HepG2 (cell line): ENCODE measurements around the gene ASXL1. TPM values are rescaled to one million over a fixed set of nuclear protein-coding genes. Genes with fewer than 3 reads are reported as not detected.

Experiments used
- DMAP1 ChIP-seq: IDR thresholded peaks from 2 replicates; pipeline ENCODE4 v1.6.1; 2016
- GATA4 ChIP-seq: sonication (generic); IDR thresholded peaks from 2 replicates; pipeline ENCODE4 v1.6.1; 2016; ENCODE audit warnings: antibody characterized with exemption, low read depth, borderline replicate concordance
- GLI4 ChIP-seq: sonication (generic); formaldehyde crosslinking; IDR thresholded peaks from 2 replicates; pipeline ENCODE4 v1.5.1; 2020; ENCODE audit warnings: missing genetic modification reagents, mild to moderate bottlenecking, moderate library complexity, borderline replicate concordance
- KLF13 ChIP-seq: sonication (generic); formaldehyde crosslinking; IDR thresholded peaks from 2 replicates; pipeline ENCODE4 v1.4.0; 2020; ENCODE audit warnings: mild to moderate bottlenecking, missing genetic modification reagents
- KLF6 ChIP-seq: IDR thresholded peaks from 2 replicates; pipeline ENCODE4 v1.8.0; 2016; ENCODE audit warnings: missing biosample characterization, missing genetic modification reagents
- NFIB ChIP-seq: sonication (generic); formaldehyde crosslinking; IDR thresholded peaks from 2 replicates; pipeline ENCODE4 v1.9.0; 2021; ENCODE audit warnings: missing genetic modification reagents, mild to moderate bottlenecking, borderline replicate concordance
- NR1H2 ChIP-seq: sonication (generic); formaldehyde crosslinking; IDR thresholded peaks from 2 replicates; pipeline ENCODE4 v1.8.1; 2022; ENCODE audit warnings: low read depth, missing genetic modification reagents, borderline replicate concordance
- NR2F1 ChIP-seq, 2 experiments: fragments of 450-650 bp in 1 of 2; formaldehyde crosslinking in 1 of 2; IDR thresholded peaks; 2 replicates each; pipeline versions ENCODE4 v1.5.0 to v1.6.1; 2016 to 2020; ENCODE audit warnings: mild to moderate bottlenecking in 1 of 2, missing compliant biosample characterization in 1 of 2, missing genetic modification reagents in 1 of 2, moderate library complexity in 1 of 2
- THYN1 ChIP-seq: sonication (generic); formaldehyde crosslinking; IDR thresholded peaks from 2 replicates; pipeline ENCODE4 v1.8.1; 2023; ENCODE audit warnings: low read depth, mild to moderate bottlenecking, moderate library complexity, missing genetic modification reagents, borderline replicate concordance
- TOE1 ChIP-seq: sonication (generic); formaldehyde crosslinking; IDR thresholded peaks from 2 replicates; pipeline ENCODE4 v1.4.0; 2020; ENCODE audit warnings: mild to moderate bottlenecking, missing genetic modification reagents
- YEATS4 ChIP-seq: sonication (generic); formaldehyde crosslinking; IDR thresholded peaks from 2 replicates; pipeline ENCODE4 v1.4.0; 2020; ENCODE audit warnings: missing genetic modification reagents, borderline replicate concordance
- ZBTB8A ChIP-seq: sonication (generic); formaldehyde crosslinking; IDR thresholded peaks from 2 replicates; pipeline ENCODE4 v1.4.0; 2020; ENCODE audit warnings: mild to moderate bottlenecking, low read depth, missing genetic modification reagents, borderline replicate concordance
- ZNF124 ChIP-seq: sonication (generic); formaldehyde crosslinking; IDR thresholded peaks from 2 replicates; pipeline ENCODE4 v1.4.0; 2020; ENCODE audit warnings: missing genetic modification reagents
- ZNF17 ChIP-seq: sonication (generic); formaldehyde crosslinking; IDR thresholded peaks from 2 replicates; pipeline ENCODE4 v1.5.0; 2020; ENCODE audit warnings: mild to moderate bottlenecking, missing genetic modification reagents
- ZNF329 ChIP-seq: sonication (generic); formaldehyde crosslinking; IDR thresholded peaks from 2 replicates; pipeline ENCODE4 v1.9.0; 2021; ENCODE audit warnings: low read depth, mild to moderate bottlenecking, missing genetic modification reagents
- ZNF609 ChIP-seq: sonication (generic); formaldehyde crosslinking; IDR thresholded peaks from 2 replicates; pipeline ENCODE4 v1.4.0; 2020; ENCODE audit warnings: mild to moderate bottlenecking, missing genetic modification reagents, borderline replicate concordance
- ZNF720 ChIP-seq: sonication (generic); formaldehyde crosslinking; IDR thresholded peaks from 2 replicates; pipeline ENCODE4 v1.4.0; 2020; ENCODE audit warnings: missing genetic modification reagents
- ZZZ3 ChIP-seq: sonication (generic); formaldehyde crosslinking; IDR thresholded peaks from 2 replicates; pipeline ENCODE4 v1.4.0; 2020; ENCODE audit warnings: missing genetic modification reagents, mild to moderate bottlenecking, borderline replicate concordance
- polyA plus RNA-seq, 8 experiments: library from polyadenylated mRNA; depleted of rRNA in 3 of 8; stranded (reverse) in 7 of 8; unstranded in 1 of 8; fragments of >200 nt; fragmentation: Illumina TruSeq in 4 of 8; extraction: Trizol in 4 of 8; gene quantifications; 2 replicates each; pipeline versions ENCODE4 v1.2.1 to v1.2.3, GENCODE V29; 2011 to 2016; ENCODE audit warnings: low read depth in 4 of 8, missing spikeins in 1 of 8, mixed read lengths in 1 of 8; ENCODE audit not compliant: insufficient read depth in 1 of 8
- total RNA-seq, 5 experiments: library from RNA; depleted of rRNA; stranded (reverse); fragments of >200 nt; fragmentation: Illumina TruSeq; extraction: Trizol; gene quantifications; 2 replicates each; pipeline ENCODE4 v1.2.3, GENCODE V29; 2016; ENCODE audit warnings: low read depth in 1 of 5
- TF ChIP-seq, protein P1 (sequence below): sonication (generic); formaldehyde crosslinking; conservative IDR thresholded peaks from 2 replicates; pipeline ENCODE4 v1.4.0; 2020; ENCODE audit warnings: missing genetic modification reagents

Gene ASXL1
- total and polyA plus RNA-seq, 2 of the 13 experiments (the other 11 are each of a cell fraction or from before 2014, with no cell fraction given) = 62.1 to 74.8 TPM

DNA sequence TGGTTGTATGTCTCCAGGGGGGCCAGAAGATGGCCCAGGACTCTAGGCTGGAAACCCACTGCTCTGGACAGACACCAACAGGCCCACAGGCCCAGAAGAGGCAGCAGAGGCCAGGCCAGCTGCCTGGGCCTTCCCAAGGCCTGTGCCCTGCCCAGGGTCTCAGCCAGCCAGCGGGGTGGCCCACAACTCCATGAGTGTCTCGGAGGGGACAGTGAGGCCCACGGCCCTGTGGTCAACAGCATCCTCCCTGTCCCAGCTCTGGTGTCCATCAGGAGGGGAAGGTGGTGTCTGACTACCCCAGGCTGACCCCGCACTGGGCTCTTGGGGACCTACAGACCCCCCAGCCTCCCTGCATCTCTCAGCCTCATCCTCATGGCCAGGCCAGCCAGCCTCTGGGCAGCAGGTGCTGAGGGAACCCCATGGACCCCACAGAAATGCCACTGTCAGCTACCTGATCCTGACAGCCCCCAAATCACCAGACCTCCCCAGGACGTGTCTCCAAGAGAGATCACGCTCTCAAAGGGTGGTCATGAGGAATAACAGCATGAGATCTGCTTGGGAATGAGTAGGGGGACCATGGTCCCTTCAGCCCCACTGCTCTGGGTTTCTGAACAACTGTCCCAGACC, 114.6 kb downstream of the ASXL1 start (continued):
- TF ChIP-seq THYN1 (CRISPR knock-in tag) = no peak
- TF ChIP-seq GLI4 (CRISPR knock-in tag) = 0 out of 2 replicates have a peak, but pooled peaks have one; percentile 9
- no peak for TF ChIP-seq ZNF329 (CRISPR knock-in tag)
- TF ChIP-seq ZNF17 (CRISPR knock-in tag) = no peak
- no peak for TF ChIP-seq ZZZ3 (CRISPR knock-in tag)
- no peak for TF ChIP-seq DMAP1
- TF ChIP-seq ZBTB8A (CRISPR knock-in tag) = 0 out of 2 replicates have a peak, but pooled peaks have one; percentile 58
- peak; percentile 60; the same call in 1 of the 2 replicates for TF ChIP-seq NFIB
- TF ChIP-seq YEATS4 = no peak
- TF ChIP-seq ZNF124 (CRISPR knock-in tag) = no peak
- TF ChIP-seq ZNF609 (CRISPR knock-in tag) = 0 out of 2 replicates have a peak, but pooled peaks have one; percentile 16
- no peak for TF ChIP-seq NR1H2 (CRISPR knock-in tag)
- TF ChIP-seq ZNF720 (CRISPR knock-in tag) = no peak
- TF ChIP-seq NR2F1 (CRISPR knock-in tag; IDR thresholded peaks at IDR 0.05) = no peak
- TF ChIP-seq KLF13 (CRISPR knock-in tag) = no peak
- TF ChIP-seq, protein P1, sequence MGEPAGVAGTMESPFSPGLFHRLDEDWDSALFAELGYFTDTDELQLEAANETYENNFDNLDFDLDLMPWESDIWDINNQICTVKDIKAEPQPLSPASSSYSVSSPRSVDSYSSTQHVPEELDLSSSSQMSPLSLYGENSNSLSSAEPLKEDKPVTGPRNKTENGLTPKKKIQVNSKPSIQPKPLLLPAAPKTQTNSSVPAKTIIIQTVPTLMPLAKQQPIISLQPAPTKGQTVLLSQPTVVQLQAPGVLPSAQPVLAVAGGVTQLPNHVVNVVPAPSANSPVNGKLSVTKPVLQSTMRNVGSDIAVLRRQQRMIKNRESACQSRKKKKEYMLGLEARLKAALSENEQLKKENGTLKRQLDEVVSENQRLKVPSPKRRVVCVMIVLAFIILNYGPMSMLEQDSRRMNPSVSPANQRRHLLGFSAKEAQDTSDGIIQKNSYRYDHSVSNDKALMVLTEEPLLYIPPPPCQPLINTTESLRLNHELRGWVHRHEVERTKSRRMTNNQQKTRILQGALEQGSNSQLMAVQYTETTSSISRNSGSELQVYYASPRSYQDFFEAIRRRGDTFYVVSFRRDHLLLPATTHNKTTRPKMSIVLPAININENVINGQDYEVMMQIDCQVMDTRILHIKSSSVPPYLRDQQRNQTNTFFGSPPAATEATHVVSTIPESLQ (CRISPR knock-in tag) = no peak
- no peak for TF ChIP-seq TOE1 (CRISPR knock-in tag)
- no peak for TF ChIP-seq KLF6 (CRISPR knock-in tag)
- TF ChIP-seq GATA4 = no peak
